HuH-7 (cell line): ENCODE measurements around the gene ITGAV.

Source experiments
- DNase-seq: peaks from one replicate; pipeline ENCODE4 v3.0.0; 2011; ENCODE audit warnings: low spot score

Gene ITGAV

GRCh38 chr2:186670831-186671230, 81.0 kb downstream of the ITGAV start:
- no peak for DNase-seq

- no peak for DNase-seq
Observed at GRCh38 chr2:186675380-186675779, 85.5 kb downstream of the ITGAV start.

- DNase-seq, result no peak
Observed at GRCh38 chr2:186683341-186683740, 93.5 kb downstream of the ITGAV start.

GRCh38 chr2:186687807-186688211, 98.0 kb downstream of the ITGAV start:
- DNase-seq, result no peak

GRCh38 chr2:186688813-186689212, 99.0 kb downstream of the ITGAV start:
- DNase-seq, result no peak

- DNase-seq, result no peak
Observed at GRCh38 chr2:186690786-186691185, 100.9 kb downstream of the ITGAV start.

GRCh38 chr2:186691231-186691630, 101.4 kb downstream of the ITGAV start:
- no peak for DNase-seq

- no peak for DNase-seq
Observed at GRCh38 chr2:186691900-186692299, 102.0 kb downstream of the ITGAV start.

- DNase-seq, result peak; percentile 8
Observed at GRCh38 chr2:186693446-186693832, 103.6 kb downstream of the ITGAV start.

GRCh38 chr2:186695081-186695756, 105.4 kb downstream of the ITGAV start:
- DNase-seq, result no peak

- DNase-seq, result no peak
Observed at GRCh38 chr2:186696290-186696689, 106.4 kb downstream of the ITGAV start.

GRCh38 chr2:186696804-186697203, 106.9 kb downstream of the ITGAV start:
- DNase-seq, result no peak

GRCh38 chr2:186697536-186697935, 107.7 kb downstream of the ITGAV start:
- DNase-seq, result no peak

GRCh38 chr2:186699742-186700141, 109.9 kb downstream of the ITGAV start:
- no peak for DNase-seq

- DNase-seq, result no peak
Observed at GRCh38 chr2:186702006-186702405, 112.2 kb downstream of the ITGAV start.

GRCh38 chr2:186702501-186702900, 112.6 kb downstream of the ITGAV start:
- no peak for DNase-seq

- no peak for DNase-seq
Observed at GRCh38 chr2:186704897-186705296, 115.0 kb downstream of the ITGAV start.

- DNase-seq, result no peak
Observed at GRCh38 chr2:186709529-186710450, 119.9 kb downstream of the ITGAV start.

GRCh38 chr2:186713691-186714090, 123.8 kb downstream of the ITGAV start:
- no peak for DNase-seq

- no peak for DNase-seq
Observed at GRCh38 chr2:186714611-186715010, 124.8 kb downstream of the ITGAV start.

GRCh38 chr2:186716004-186716403, 126.1 kb downstream of the ITGAV start:
- DNase-seq, result no peak

- DNase-seq, result no peak
Observed at GRCh38 chr2:186716899-186717298, 127.0 kb downstream of the ITGAV start.

GRCh38 chr2:186717320-186718007, 127.6 kb downstream of the ITGAV start:
- no peak for DNase-seq
